ENCODE measurements around the gene MOB3B. TPM values are rescaled to one million over a fixed set of nuclear protein-coding genes. Genes with fewer than 3 reads are reported as not detected.

Gene MOB3B
- polyA plus RNA-seq, 1 experiment, result 0.04 TPM

DNA sequence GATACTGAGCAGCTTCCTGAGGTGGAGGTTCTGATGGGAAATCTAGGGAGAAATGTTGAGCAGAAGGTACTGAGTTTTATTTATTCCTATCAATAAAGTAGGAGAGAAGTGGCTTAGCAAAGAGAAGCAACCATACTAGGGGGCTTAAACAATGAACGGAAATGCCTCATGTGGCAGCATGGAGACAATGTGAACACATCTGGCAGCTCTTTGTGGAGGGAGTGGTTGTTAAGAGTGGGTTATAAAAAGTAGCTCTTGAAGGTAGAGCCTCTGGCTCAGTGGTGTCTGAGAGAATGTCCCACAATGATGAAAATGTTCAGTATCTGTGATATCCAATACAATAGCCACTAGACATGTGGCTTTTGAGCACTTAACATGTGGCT is 179.9 kb downstream of the MOB3B start:
- TF ChIP-seq, protein P1, sequence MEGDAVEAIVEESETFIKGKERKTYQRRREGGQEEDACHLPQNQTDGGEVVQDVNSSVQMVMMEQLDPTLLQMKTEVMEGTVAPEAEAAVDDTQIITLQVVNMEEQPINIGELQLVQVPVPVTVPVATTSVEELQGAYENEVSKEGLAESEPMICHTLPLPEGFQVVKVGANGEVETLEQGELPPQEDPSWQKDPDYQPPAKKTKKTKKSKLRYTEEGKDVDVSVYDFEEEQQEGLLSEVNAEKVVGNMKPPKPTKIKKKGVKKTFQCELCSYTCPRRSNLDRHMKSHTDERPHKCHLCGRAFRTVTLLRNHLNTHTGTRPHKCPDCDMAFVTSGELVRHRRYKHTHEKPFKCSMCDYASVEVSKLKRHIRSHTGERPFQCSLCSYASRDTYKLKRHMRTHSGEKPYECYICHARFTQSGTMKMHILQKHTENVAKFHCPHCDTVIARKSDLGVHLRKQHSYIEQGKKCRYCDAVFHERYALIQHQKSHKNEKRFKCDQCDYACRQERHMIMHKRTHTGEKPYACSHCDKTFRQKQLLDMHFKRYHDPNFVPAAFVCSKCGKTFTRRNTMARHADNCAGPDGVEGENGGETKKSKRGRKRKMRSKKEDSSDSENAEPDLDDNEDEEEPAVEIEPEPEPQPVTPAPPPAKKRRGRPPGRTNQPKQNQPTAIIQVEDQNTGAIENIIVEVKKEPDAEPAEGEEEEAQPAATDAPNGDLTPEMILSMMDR (IDR thresholded peaks at IDR 0.05; ENCODE audit: insufficient read depth, low read depth, low read length), result no peak
- Histone ChIP-seq H3K4me3 (ENCODE audit: low read depth, low read length) (no peak overlapping the region), H3K36me3 (ENCODE audit: control insufficient read depth, insufficient read depth, low read length) (no peaks in the 10 kb centered on the region), H3K27me3 (ENCODE audit: control insufficient read depth, insufficient read depth, low read length) (no peaks in the 10 kb centered on the region)
- ChIA-PET CTCF (interaction anchor here (1.1 to 1.4 kb wide), 2 partner anchors 9 to 11 kb away, joined by 3 read pairs; no protein-coding TSS in a partner anchor), POLR2A (no interaction called here)
- DNase-seq (ENCODE audit: low read depth), result no peak

GRCh38 chr9:27348785-27349697 is 180.6 kb downstream of the MOB3B start:
- no peaks in the 10 kb centered on the region for H3K36me3 ChIP-seq (ENCODE audit: control insufficient read depth, insufficient read depth, low read length)
- TF ChIP-seq, protein P1 (IDR thresholded peaks at IDR 0.05; ENCODE audit: insufficient read depth, low read depth, low read length), result no peak
- ChIA-PET CTCF (interaction anchor here (1.1 to 1.4 kb wide), 2 partner anchors 10 to 12 kb away, joined by 3 read pairs; no protein-coding TSS in a partner anchor), POLR2A (no interaction called here)
- no peaks in the 10 kb centered on the region for H3K27me3 ChIP-seq (ENCODE audit: control insufficient read depth, insufficient read depth, low read length)
- no peak for DNase-seq (ENCODE audit: low read depth)
- H3K4me3 ChIP-seq (ENCODE audit: low read depth, low read length), result no peak overlapping the region

GRCh38 chr9:27347889-27348288 is 181.7 kb downstream of the MOB3B start:
- Histone ChIP-seq H3K36me3 (ENCODE audit: control insufficient read depth, insufficient read depth, low read length) (no peaks in the 10 kb centered on the region), H3K4me3 (ENCODE audit: low read depth, low read length) (no peak overlapping the region), H3K27me3 (ENCODE audit: control insufficient read depth, insufficient read depth, low read length) (no peaks in the 10 kb centered on the region)
- TF ChIP-seq, protein P1 (IDR thresholded peaks at IDR 0.05; ENCODE audit: insufficient read depth, low read depth, low read length), result no peak
- ChIA-PET POLR2A (no interaction called here), CTCF (no interaction called here)
- no peak for DNase-seq (ENCODE audit: low read depth)

- Histone ChIP-seq H3K4me3 (ENCODE audit: low read depth, low read length) (no peak overlapping the region), H3K27me3 (ENCODE audit: control insufficient read depth, insufficient read depth, low read length) (no peaks in the 10 kb centered on the region), H3K36me3 (ENCODE audit: control insufficient read depth, insufficient read depth, low read length) (no peaks in the 10 kb centered on the region)
- TF ChIP-seq, protein P1 (IDR thresholded peaks at IDR 0.05; ENCODE audit: insufficient read depth, low read depth, low read length), result no peak
- CTCF ChIA-PET, result no interaction called here
- POLR2A ChIA-PET, result no interaction called here
- DNase-seq (ENCODE audit: low read depth), result no peak
Observed at GRCh38 chr9:27344776-27345175, 184.8 kb downstream of the MOB3B start.

DNA sequence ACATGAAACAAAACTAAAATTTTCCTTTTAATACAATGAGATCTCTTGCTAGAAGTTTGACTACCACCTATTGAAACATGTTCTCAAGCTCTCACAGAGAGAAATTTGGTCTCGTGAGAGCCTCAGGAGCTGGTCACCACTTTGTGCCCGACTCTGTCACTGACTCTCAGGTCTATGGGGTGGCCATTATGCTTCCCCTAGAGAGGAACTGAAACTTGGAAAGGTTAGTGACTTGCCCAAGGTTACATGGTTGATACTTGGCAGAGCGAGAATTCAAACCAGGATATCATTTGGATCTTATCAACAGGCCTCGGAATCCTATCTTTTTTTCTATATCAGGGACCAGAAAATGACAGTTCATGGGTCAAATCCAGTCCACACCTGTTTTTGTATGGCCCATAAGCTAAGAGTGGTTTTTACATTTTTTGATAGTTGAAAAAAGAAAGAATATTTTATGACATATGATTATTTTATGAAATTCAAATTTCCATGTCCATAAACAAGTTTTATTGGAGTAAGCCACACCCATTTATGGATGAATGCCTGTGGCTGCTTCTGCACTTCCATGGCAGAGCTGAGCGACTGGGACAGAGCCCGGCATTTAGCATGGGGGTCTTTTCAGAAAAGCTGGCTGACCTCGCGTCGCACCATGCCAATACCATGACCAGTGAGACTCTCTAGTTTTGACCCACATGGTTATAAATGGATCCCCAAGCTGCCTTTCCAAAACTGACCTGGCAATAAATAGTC is 187.9 kb downstream of the MOB3B start:
- H3K4me3 ChIP-seq (ENCODE audit: low read depth, low read length), result no peak overlapping the region
- DNase-seq (ENCODE audit: low read depth), result no peak
- H3K27me3 ChIP-seq (ENCODE audit: control insufficient read depth, insufficient read depth, low read length), result peaks cover 1% of the 10 kb centered on the region; the same call in 1 of the 2 replicates
- ChIA-PET POLR2A (no interaction called here), CTCF (interaction anchor here (1.4 kb wide), 1 partner anchor 8 kb away, joined by 4 read pairs; no protein-coding TSS in a partner anchor)
- TF ChIP-seq, protein P1 (IDR thresholded peaks at IDR 0.05; ENCODE audit: insufficient read depth, low read depth, low read length), result no peak
- H3K36me3 ChIP-seq (ENCODE audit: control insufficient read depth, insufficient read depth, low read length), result no peaks in the 10 kb centered on the region
